Glomerular visceral epithelial cell (primary cell): ENCODE measurements around the gene GPR31.
A peak's percentile ranks its signal among the peaks of the same experiment; 100 is the strongest.
"Not testable (repeated sequence)": the region's sequence is repeated elsewhere in the genome, so short reads cannot be mapped to it uniquely, and the experiment has no call there.

Experiments used
- DNase-seq: peaks from one replicate; pipeline ENCODE4 v3.0.0-alpha.2; 2016; ENCODE audit errors: extremely low spot score

Gene GPR31

GRCh38 chr6:167157863-167158262 is at the start of gene GPR31:
GPR31 (minus strand) TSS chr6:167157980; CDS start chr6:167157831, 149 bp downstream.
- no peak for DNase-seq

GRCh38 chr6:167207527-167207926 is 49.7 kb upstream of the GPR31 start:
- DNase-seq: no peak

GRCh38 chr6:167205316-167205715 is 47.5 kb upstream of the GPR31 start:
- DNase-seq: not testable (repeated sequence)

- peak; percentile 67 for DNase-seq
Measured at GRCh38 chr6:167204059-167204348, 46.2 kb upstream of the GPR31 start.

GRCh38 chr6:167203261-167204058 is 45.7 kb upstream of the GPR31 start:
- DNase-seq: peak; percentile 7

- DNase-seq: not testable (repeated sequence)
Measured at GRCh38 chr6:167202613-167203012, 44.8 kb upstream of the GPR31 start.

GRCh38 chr6:167200806-167201205 is 43.0 kb upstream of the GPR31 start:
- no peak for DNase-seq

GRCh38 chr6:167195941-167196610 is 38.3 kb upstream of the GPR31 start:
- not testable (repeated sequence) for DNase-seq

- not testable (repeated sequence) for DNase-seq
Measured at GRCh38 chr6:167193515-167194125, 35.8 kb upstream of the GPR31 start.

GRCh38 chr6:167191043-167191583 is 33.3 kb upstream of the GPR31 start:
- not testable (repeated sequence) for DNase-seq

- not testable (repeated sequence) for DNase-seq
Measured at GRCh38 chr6:167187275-167187674, 29.5 kb upstream of the GPR31 start.

- not testable (repeated sequence) for DNase-seq
Measured at GRCh38 chr6:167185101-167185500, 27.3 kb upstream of the GPR31 start.

- not testable (repeated sequence) for DNase-seq
Measured at GRCh38 chr6:167182913-167183314, 25.1 kb upstream of the GPR31 start.

GRCh38 chr6:167181351-167181750 is 23.6 kb upstream of the GPR31 start:
- not testable (repeated sequence) for DNase-seq

- DNase-seq: not testable (repeated sequence)
Measured at GRCh38 chr6:167180086-167180485, 22.3 kb upstream of the GPR31 start.

GRCh38 chr6:167178896-167179655 is 21.3 kb upstream of the GPR31 start:
- DNase-seq: not testable (repeated sequence)

- DNase-seq: not testable (repeated sequence)
Measured at GRCh38 chr6:167177271-167177670, 19.5 kb upstream of the GPR31 start.

- DNase-seq: not testable (repeated sequence)
Measured at GRCh38 chr6:167172011-167172410, 14.2 kb upstream of the GPR31 start.

GRCh38 chr6:167171300-167171699 is 13.5 kb upstream of the GPR31 start:
- not testable (repeated sequence) for DNase-seq

GRCh38 chr6:167169867-167170266 is 12.1 kb upstream of the GPR31 start:
- not testable (repeated sequence) for DNase-seq

- not testable (repeated sequence) for DNase-seq
Measured at GRCh38 chr6:167168296-167168695, 10.5 kb upstream of the GPR31 start.

GRCh38 chr6:167167699-167168098 is 9.9 kb upstream of the GPR31 start:
- DNase-seq: not testable (repeated sequence)
